H1 (cell line): Measurements from ENCODE around the gene RADX. TPM values are rescaled to one million over a fixed set of nuclear protein-coding genes. Genes with fewer than 3 reads are reported as not detected.
A peak's percentile ranks its signal among the peaks of the same experiment; 100 is the strongest.

ENCODE experiments used
- BACH1 ChIP-seq: IDR thresholded peaks from 2 replicates; pipeline ENCODE4 v1.6.1; 2012; ENCODE audit warnings: low read length, improper control_type of control experiment
- CHD7 ChIP-seq: fragments of 300-600 bp; sonication (generic); IDR thresholded peaks from 2 replicates; pipeline ENCODE4 v1.7.1; 2012; ENCODE audit warnings: low read length, moderate library complexity, mild to moderate bottlenecking, inconsistent platforms; ENCODE audit not compliant: insufficient replicate concordance
- GTF2F1 ChIP-seq: IDR thresholded peaks from 2 replicates; pipeline ENCODE4 v1.6.1; 2012; ENCODE audit warnings: low read depth, low read length, improper control_type of control experiment, borderline replicate concordance
- HDAC2 ChIP-seq, 2 experiments: fragments of 300-600 bp in 1 of 2; sonication (generic) in 1 of 2; IDR thresholded peaks; 2 replicates each; pipeline ENCODE4 v1.6.1; 2011 to 2012; ENCODE audit warnings: low read depth in 2 of 2, low read length in 2 of 2, mild to moderate bottlenecking in 2 of 2, moderate library complexity in 2 of 2, borderline replicate concordance in 1 of 2, inconsistent platforms in 1 of 2
- RAD21 ChIP-seq, 2 experiments: IDR thresholded peaks in 1 of 2; conservative IDR thresholded peaks in 1 of 2; 2 replicates each; pipeline ENCODE4 v1.6.1; 2011; ENCODE audit warnings: low read depth in 2 of 2, low read length in 2 of 2, improper control_type of control experiment in 1 of 2, inconsistent platforms in 1 of 2, mild to moderate bottlenecking in 1 of 2, moderate library complexity in 1 of 2
- SUZ12 ChIP-seq: fragments of 200-600 bp; sonication (generic); IDR thresholded peaks from 2 replicates; pipeline ENCODE4 v1.6.1; 2012; ENCODE audit warnings: mild to moderate bottlenecking, inconsistent platforms, low read length, moderate library complexity, mixed read lengths
- TAF7 ChIP-seq: optimal IDR thresholded peaks from 2 replicates; pipeline ENCODE3; 2011; ENCODE audit warnings: low read depth, mild to moderate bottlenecking, inconsistent platforms, low read length, moderate library complexity, borderline replicate concordance
- polyA plus RNA-seq, 7 experiments: library from polyadenylated mRNA; depleted of rRNA in 3 of 7; stranded (reverse) in 5 of 7; unstranded in 2 of 7; fragments of >200 nt in 5 of 7; fragments of 200-250 nt in 2 of 7; gene quantifications; 1 replicate in 5 of 7; 2 replicates in 1 of 7; 4 replicates in 1 of 7; pipeline versions ENCODE4 v1.2.1 to v1.2.3, GENCODE V29; 2011 to 2013; ENCODE audit warnings: missing spikeins in 2 of 7, mixed read lengths in 2 of 7
- total RNA-seq: library from RNA; stranded (reverse); fragmentation: NEBNext Ultra II Directional; extraction: Animal tissue kit (Norgen Biotek cat#: 25700); gene quantifications from 2 replicates; pipeline ENCODE4 v1.2.1, GENCODE V29; 2021

Gene RADX
- total and polyA plus RNA-seq, 2 of the 8 experiments (the other 6 are each of a cell fraction or from before 2014, with no cell fraction given), result 1.7 to 4.5 TPM

- TF ChIP-seq CHD7 (no peak), BACH1 (no peak), HDAC2 (IDR thresholded peaks at IDR 0.05; ENCODE audit: borderline replicate concordance in 1 of 2, low read depth in 2 of 2, low read length in 2 of 2) (no peak), GTF2F1 (no peak), RAD21 (IDR thresholded peaks at IDR 0.05 in 1 of 2, conservative IDR thresholded peaks at IDR 0.05 in 1 of 2; ENCODE audit: low read depth in 2 of 2, low read length in 2 of 2) (peak in 1 of 2 experiments; percentile 18; a peak in 1 of 4 replicates), TAF7 (no peak), SUZ12 (no peak)
These were observed 84.7 kb downstream of the RADX start (continued) for GRCh38 chrX:106696502-106696901.
